Osteoblast (primary cell): ENCODE data around the gene PFKL. TPM values are rescaled to one million over a fixed set of nuclear protein-coding genes. Genes with fewer than 3 reads are reported as not detected.

Experiments used
- DNase-seq: peaks from one replicate; pipeline ENCODE4 v3.0.0; 2011; ENCODE audit warnings: low spot score, mixed read lengths; ENCODE audit not compliant: insufficient read length; ENCODE audit errors: missing footprints
- H2AFZ ChIP-seq: 2 replicates; pipeline ENCODE4 v1.6.0; 2011; ENCODE audit warnings: mild to moderate bottlenecking, low read length
- H3K27ac ChIP-seq: 2 replicates; pipeline ENCODE4 v1.5.1; 2011; ENCODE audit warnings: mild to moderate bottlenecking, low read depth, low read length, moderate library complexity
- H3K27me3 ChIP-seq: 2 replicates; pipeline ENCODE4 v1.6.0; 2012; ENCODE audit warnings: mild to moderate bottlenecking, control low read depth, inconsistent platforms, low read length, moderate library complexity; ENCODE audit not compliant: insufficient read depth
- H3K36me3 ChIP-seq: 2 replicates; pipeline ENCODE4 v1.5.1; 2011; ENCODE audit warnings: mild to moderate bottlenecking, low read length, control low read depth, moderate library complexity; ENCODE audit not compliant: insufficient read depth
- H3K4me1 ChIP-seq: 2 replicates; pipeline ENCODE4 v1.5.1; 2011; ENCODE audit warnings: mild to moderate bottlenecking, low read length, control low read depth, moderate library complexity; ENCODE audit not compliant: insufficient read depth
- H3K4me2 ChIP-seq: 2 replicates; pipeline ENCODE4 v1.6.0; 2011; ENCODE audit warnings: mild to moderate bottlenecking, low read length; ENCODE audit not compliant: insufficient read depth
- H3K4me3 ChIP-seq: fragments of 200-600 bp; sonication (generic); 3 replicates; pipeline ENCODE4 v1.5.1; 2012; ENCODE audit warnings: mild to moderate bottlenecking, low read length, inconsistent platforms; ENCODE audit not compliant: insufficient read depth
- H3K79me2 ChIP-seq: 2 replicates; pipeline ENCODE4 v1.6.0; 2012; ENCODE audit warnings: mild to moderate bottlenecking, low read length, control low read depth, inconsistent platforms; ENCODE audit not compliant: insufficient read depth
- H3K9me3 ChIP-seq: 2 replicates; pipeline ENCODE4 v1.5.1; 2011; ENCODE audit warnings: low read depth, low read length, control low read depth
- H4K20me1 ChIP-seq: 2 replicates; pipeline ENCODE4 v1.6.0; 2012; ENCODE audit warnings: mild to moderate bottlenecking, low read length, control low read depth; ENCODE audit not compliant: insufficient read depth
- total RNA-seq: library from RNA; depleted of rRNA; stranded (reverse); fragments of >200 nt; gene quantifications from 2 replicates; pipeline ENCODE4 v1.2.3, GENCODE V29; 2012
- TF ChIP-seq, protein P1 (sequence below): IDR thresholded peaks from 2 replicates; pipeline ENCODE4 v1.5.1; 2011; ENCODE audit warnings: mild to moderate bottlenecking, low read depth, low read length, moderate library complexity; ENCODE audit errors: extremely low read depth

Gene PFKL
- total RNA-seq, 1 donor = 114 TPM

- no peak overlapping the region for H3K27ac ChIP-seq
- no peak overlapping the region for H3K4me3 ChIP-seq
- H3K4me2 ChIP-seq = no peak overlapping the region
- H3K79me2 ChIP-seq = no peaks in the 10 kb centered on the region
- no peaks in the 10 kb centered on the region for H4K20me1 ChIP-seq
- H3K27me3 ChIP-seq = no peaks in the 10 kb centered on the region
- DNase-seq = no peak
- no peaks in the 10 kb centered on the region for H3K36me3 ChIP-seq
- TF ChIP-seq, protein P1, sequence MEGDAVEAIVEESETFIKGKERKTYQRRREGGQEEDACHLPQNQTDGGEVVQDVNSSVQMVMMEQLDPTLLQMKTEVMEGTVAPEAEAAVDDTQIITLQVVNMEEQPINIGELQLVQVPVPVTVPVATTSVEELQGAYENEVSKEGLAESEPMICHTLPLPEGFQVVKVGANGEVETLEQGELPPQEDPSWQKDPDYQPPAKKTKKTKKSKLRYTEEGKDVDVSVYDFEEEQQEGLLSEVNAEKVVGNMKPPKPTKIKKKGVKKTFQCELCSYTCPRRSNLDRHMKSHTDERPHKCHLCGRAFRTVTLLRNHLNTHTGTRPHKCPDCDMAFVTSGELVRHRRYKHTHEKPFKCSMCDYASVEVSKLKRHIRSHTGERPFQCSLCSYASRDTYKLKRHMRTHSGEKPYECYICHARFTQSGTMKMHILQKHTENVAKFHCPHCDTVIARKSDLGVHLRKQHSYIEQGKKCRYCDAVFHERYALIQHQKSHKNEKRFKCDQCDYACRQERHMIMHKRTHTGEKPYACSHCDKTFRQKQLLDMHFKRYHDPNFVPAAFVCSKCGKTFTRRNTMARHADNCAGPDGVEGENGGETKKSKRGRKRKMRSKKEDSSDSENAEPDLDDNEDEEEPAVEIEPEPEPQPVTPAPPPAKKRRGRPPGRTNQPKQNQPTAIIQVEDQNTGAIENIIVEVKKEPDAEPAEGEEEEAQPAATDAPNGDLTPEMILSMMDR = no peak
- peaks cover 3% of the 10 kb centered on the region for H3K4me1 ChIP-seq
- no peaks in the 10 kb centered on the region for H3K9me3 ChIP-seq
- no peak overlapping the region for H2AFZ ChIP-seq
Measured at GRCh38 chr21:44288251-44289110, 11.4 kb upstream of the PFKL start.

- Histone ChIP-seq H3K9me3 (no peaks in the 10 kb centered on the region), H3K4me3 (no peak overlapping the region), H4K20me1 (no peaks in the 10 kb centered on the region), H2AFZ (no peak overlapping the region), H3K36me3 (no peaks in the 10 kb centered on the region), H3K79me2 (no peaks in the 10 kb centered on the region), H3K27me3 (no peaks in the 10 kb centered on the region), H3K4me1 (peaks cover 3% of the 10 kb centered on the region), H3K4me2 (no peak overlapping the region), H3K27ac (no peak overlapping the region)
- no peak for DNase-seq
- TF ChIP-seq, protein P1 = no peak
Measured at GRCh38 chr21:44289381-44290010, 10.4 kb upstream of the PFKL start.

- H3K27me3 ChIP-seq = no peaks in the 10 kb centered on the region
- no peak overlapping the region for H3K4me3 ChIP-seq
- no peak overlapping the region for H3K27ac ChIP-seq
- no peak overlapping the region for H2AFZ ChIP-seq
- no peaks in the 10 kb centered on the region for H3K79me2 ChIP-seq
- no peaks in the 10 kb centered on the region for H3K36me3 ChIP-seq
- H3K4me2 ChIP-seq = no peak overlapping the region
- DNase-seq = no peak
- TF ChIP-seq, protein P1 = no peak
- no peaks in the 10 kb centered on the region for H4K20me1 ChIP-seq
- H3K9me3 ChIP-seq = no peaks in the 10 kb centered on the region
- H3K4me1 ChIP-seq = peaks cover 1% of the 10 kb centered on the region
Measured at GRCh38 chr21:44290327-44291077, 9.4 kb upstream of the PFKL start.
